ENCODE data around the gene IRX4. TPM values are rescaled to one million over a fixed set of nuclear protein-coding genes. Genes with fewer than 3 reads are reported as not detected.
A peak's percentile ranks its signal among the peaks of the same experiment; 100 is the strongest.

IRX4 gene
- not detected for total RNA-seq
- long read RNA-seq = 0 reads

DNA sequence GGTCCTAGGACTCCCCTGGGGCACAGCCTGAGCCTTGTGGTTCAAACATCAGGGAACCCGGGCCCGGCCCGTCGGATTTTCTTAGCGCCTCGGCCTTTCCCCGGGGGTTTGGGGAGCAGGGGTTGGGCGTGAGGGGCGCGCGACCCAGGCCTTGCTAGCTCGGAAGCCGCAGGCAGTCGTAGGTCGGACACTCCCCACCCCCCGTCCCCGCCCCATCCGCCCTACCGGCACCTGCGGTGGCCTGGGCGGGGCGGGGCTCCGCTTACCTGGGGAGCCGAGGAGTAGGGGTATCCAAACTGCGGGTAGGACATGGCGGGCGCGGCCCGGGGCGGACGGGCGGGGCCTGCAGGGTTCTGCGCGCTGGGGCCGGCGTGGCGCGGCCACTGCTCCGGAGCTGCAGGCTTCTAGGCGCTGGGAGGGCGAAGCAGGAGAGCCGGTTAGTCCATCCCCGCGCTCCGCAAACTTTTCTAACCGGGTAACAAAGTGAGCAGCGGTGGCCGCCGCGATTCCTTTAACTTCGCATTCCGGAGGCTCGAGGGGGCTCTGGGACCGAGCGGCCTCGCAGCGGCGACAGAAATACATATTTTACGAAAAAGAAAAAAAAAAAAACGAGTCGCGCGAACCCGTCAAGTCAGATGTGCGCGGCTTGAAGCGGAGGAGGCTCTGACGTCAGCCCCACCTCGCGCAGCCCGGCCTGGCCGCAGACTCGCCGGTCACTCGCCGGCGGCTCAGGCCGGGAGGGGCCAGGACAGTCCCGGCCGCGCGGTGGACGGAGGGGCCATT, at the start of gene IRX4:
TSS of gene IRX4 (minus strand) at position 589 of the 783 bp plus-strand sequence. CDS start at position 311, 278 bp downstream.
- Histone ChIP-seq H3K27me3 (ENCODE audit: low read depth) (peaks cover 96% of the 10 kb centered on the region), H3K4me1 (peaks cover 28% of the 10 kb centered on the region), H3K36me3 (no peaks in the 10 kb centered on the region), H3K27ac (no peak within 1 kb of the TSS), H3K9me3 (no peaks in the 10 kb centered on the region), H3K4me3 (peak within 1 kb of the TSS; percentile 21)
- peak; percentile 35 for DNase-seq
- intact Hi-C loops (cut with DNase I) = no loop called here
- TF ChIP-seq, protein P1, sequence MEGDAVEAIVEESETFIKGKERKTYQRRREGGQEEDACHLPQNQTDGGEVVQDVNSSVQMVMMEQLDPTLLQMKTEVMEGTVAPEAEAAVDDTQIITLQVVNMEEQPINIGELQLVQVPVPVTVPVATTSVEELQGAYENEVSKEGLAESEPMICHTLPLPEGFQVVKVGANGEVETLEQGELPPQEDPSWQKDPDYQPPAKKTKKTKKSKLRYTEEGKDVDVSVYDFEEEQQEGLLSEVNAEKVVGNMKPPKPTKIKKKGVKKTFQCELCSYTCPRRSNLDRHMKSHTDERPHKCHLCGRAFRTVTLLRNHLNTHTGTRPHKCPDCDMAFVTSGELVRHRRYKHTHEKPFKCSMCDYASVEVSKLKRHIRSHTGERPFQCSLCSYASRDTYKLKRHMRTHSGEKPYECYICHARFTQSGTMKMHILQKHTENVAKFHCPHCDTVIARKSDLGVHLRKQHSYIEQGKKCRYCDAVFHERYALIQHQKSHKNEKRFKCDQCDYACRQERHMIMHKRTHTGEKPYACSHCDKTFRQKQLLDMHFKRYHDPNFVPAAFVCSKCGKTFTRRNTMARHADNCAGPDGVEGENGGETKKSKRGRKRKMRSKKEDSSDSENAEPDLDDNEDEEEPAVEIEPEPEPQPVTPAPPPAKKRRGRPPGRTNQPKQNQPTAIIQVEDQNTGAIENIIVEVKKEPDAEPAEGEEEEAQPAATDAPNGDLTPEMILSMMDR (IDR thresholded peaks at IDR 0.05) = no peak
- ATAC-seq = peak in 1 of 2 donors; percentile 44

DNA sequence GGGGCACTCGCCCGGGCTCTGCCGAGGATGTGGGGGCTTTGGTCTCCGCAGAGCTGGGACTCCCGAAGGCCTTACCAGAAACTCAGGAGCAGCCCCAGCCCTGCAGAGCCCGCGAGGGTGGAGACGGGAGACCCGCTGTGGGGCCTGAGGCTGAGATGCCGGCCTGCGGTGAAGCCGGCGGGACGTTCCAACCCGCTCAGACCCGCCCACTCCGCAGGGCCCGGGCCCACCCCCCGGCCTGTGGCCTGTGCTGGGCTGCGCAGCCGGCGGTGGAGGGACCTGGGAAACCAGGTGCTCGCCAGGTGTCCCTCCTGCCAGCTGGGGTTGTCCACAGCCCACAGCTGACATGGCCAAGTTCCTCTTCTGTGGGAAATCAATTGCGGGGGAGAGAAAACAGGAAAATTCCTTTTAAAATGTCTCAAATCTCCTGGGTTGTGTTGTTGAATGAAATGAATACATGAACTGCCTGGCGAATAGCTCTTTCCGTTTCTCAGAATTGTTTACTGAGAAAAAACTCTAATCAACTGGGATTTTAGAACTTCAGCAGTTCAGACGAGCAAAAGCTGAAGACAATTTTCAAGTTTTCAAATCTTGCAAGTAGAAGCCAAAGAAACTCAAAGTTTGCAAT, 49.0 kb upstream of the IRX4 start:
- H3K27ac ChIP-seq = peak overlapping the region; percentile 56

DNA sequence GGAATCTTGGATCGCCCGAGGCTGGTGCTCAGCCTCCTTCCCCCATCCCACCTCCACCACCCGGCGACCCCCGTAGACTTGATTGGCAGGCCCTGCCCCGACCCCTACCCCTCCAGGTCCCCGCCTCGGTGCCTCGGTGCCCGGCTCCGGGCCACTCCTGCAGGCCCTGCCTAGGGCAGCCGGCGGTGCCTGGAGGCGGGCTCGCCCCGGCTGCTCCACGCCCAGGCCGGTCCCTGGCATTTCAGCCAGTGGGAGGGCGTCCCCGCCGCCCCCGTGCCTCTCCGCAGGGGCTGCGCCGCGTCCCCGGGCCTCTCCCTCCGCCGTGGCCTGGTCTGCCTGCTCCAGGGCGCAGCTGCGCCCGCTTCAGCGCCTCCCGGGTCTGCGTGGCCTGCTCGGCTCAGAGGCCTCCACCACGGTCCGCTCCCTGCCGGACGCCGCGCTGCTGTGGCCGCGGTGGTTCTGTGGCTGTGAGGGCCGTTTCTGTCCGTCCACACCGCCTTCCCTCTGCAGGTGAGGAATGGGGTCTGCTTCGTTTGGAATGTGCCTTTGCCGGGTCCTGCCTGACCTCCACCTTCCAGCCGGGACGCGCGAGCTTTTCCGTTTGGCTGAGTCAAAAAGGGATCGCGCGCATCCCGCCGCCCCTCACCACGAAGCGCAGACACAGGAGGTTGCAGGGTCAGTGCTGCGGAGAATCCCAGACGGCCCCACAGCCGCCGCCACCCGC, 48.3 kb upstream of the IRX4 start:
- Histone ChIP-seq H3K27ac (peak overlapping the region; percentile 56), H3K27me3 (ENCODE audit: low read depth) (peaks cover 47% of the 10 kb centered on the region), H3K4me1 (no peaks in the 10 kb centered on the region), H3K9me3 (no peaks in the 10 kb centered on the region), H3K36me3 (no peaks in the 10 kb centered on the region), H3K4me3 (peak overlapping the region; percentile 50)
- DNase-seq = no peak
- intact Hi-C loops (cut with DNase I) = no loop called here
- ATAC-seq = peak; percentile 64 to 77
- TF ChIP-seq, protein P1 (IDR thresholded peaks at IDR 0.05) = no peak

More for the DNA sequence above, 49.0 kb upstream of the IRX4 start:
- Histone ChIP-seq H3K9me3 (no peaks in the 10 kb centered on the region), H3K4me3 (peak overlapping the region; percentile 50), H3K4me1 (no peaks in the 10 kb centered on the region), H3K36me3 (no peaks in the 10 kb centered on the region), H3K27me3 (ENCODE audit: low read depth) (peaks cover 47% of the 10 kb centered on the region)
- DNase-seq = no peak
- intact Hi-C loops (cut with DNase I) = no loop called here
- TF ChIP-seq, protein P1 (IDR thresholded peaks at IDR 0.05) = no peak
- peak; percentile 58 to 81 for ATAC-seq

DNA sequence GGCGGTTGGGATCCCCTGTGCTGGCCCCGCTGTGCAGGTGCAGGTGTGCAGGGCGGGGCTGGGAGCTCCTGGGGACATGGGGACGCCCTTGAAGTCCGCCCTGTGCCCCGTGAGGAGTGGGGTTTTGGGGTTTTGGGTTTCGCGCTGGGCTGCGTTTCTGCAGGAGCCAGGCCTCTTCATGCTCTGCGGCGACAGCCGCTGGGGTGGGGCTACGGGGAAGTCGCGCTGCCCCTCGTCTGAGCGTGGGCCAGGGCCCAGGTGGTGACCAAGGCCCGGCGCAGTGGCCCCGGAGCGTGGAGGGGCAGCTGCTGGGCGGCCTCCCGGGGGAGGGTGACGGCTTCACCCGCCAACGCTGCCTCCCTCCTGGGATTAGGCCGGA, 47.8 kb upstream of the IRX4 start:
- Histone ChIP-seq H3K36me3 (no peaks in the 10 kb centered on the region), H3K27me3 (ENCODE audit: low read depth) (peaks cover 50% of the 10 kb centered on the region), H3K27ac (peak overlapping the region; percentile 56), H3K4me1 (no peaks in the 10 kb centered on the region), H3K4me3 (peak overlapping the region; percentile 50), H3K9me3 (no peaks in the 10 kb centered on the region)
- DNase-seq (no peak), ATAC-seq (peak; percentile 32 to 36)
- intact Hi-C loops (cut with DNase I) = no loop called here
- TF ChIP-seq, protein P1 (IDR thresholded peaks at IDR 0.05) = no peak

DNA sequence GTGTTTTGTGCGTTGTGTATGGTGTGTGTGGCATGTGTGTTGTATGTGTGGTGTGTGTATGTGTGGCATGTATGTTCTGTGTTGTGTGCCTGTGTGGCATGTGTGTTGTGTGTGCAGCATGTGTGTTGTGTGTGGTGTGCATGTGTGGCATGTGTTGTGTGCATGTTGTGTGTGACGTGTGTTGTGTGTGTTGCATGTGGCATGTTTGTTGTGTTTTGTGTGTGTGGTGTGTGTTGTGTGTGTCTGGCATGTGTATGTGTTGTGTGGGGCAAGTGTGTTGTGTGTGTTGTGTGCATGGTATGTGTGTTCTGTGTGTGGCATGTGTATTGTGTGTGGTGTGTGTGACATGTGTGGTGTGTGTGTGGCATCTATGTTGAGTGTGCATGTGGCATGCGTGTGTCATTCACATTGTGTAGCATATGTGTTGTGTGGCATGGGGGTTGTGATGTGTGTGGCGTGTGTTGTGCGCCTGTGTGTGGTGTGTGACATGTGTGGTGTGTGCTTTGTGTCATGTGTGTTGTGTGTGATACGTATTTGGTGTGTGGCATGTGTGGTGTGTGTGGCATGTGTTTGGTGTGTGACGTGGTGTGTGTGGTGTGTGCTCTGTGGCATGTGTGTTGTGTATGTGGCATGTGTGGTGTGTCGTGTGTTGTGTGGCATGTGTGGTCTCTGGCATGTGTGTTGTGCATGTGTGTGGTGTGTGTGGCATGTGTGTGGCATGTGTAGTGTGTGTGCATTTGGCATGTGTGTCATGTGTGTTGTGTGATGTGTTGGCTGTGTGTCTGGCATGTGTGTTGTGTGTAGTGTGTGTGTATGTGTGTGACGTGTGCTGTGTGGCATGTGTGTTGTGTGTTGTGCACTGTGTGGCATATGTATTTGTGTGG, 46.6 kb upstream of the IRX4 start:
- no peak for DNase-seq
- ATAC-seq = no peak
- intact Hi-C loops (cut with DNase I) = no loop called here
- Histone ChIP-seq H3K4me1 (no peaks in the 10 kb centered on the region), H3K36me3 (no peaks in the 10 kb centered on the region), H3K9me3 (no peaks in the 10 kb centered on the region), H3K27me3 (ENCODE audit: low read depth) (peaks cover 47% of the 10 kb centered on the region), H3K27ac (no peak overlapping the region), H3K4me3 (no peak overlapping the region)
- TF ChIP-seq, protein P1 (IDR thresholded peaks at IDR 0.05) = no peak
